ENCODE measurements around the gene PRKCE.
A peak's percentile ranks its signal among the peaks of the same experiment; 100 is the strongest.

The PRKCE gene

DNA sequence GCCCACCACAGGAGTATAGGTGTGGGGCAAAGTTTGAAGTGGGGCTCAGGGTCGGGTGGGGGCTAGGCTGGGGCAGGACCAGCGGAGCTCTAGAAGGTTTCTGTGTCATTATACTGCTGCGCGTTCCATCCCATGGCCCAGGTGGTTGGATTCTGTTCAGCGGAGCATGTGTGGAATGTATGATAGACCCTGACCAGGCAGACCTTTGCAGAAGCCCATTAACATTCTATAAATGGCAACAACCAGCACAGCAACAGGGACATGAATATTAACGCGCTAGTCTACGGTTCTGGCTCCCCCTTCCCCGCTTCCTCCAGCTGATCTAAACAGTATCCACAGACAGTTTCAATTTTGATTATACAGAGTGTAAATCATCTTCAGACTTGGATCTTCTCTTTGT lies 4.1 kb upstream of the PRKCE start:
- TF ChIP-seq, protein P1, sequence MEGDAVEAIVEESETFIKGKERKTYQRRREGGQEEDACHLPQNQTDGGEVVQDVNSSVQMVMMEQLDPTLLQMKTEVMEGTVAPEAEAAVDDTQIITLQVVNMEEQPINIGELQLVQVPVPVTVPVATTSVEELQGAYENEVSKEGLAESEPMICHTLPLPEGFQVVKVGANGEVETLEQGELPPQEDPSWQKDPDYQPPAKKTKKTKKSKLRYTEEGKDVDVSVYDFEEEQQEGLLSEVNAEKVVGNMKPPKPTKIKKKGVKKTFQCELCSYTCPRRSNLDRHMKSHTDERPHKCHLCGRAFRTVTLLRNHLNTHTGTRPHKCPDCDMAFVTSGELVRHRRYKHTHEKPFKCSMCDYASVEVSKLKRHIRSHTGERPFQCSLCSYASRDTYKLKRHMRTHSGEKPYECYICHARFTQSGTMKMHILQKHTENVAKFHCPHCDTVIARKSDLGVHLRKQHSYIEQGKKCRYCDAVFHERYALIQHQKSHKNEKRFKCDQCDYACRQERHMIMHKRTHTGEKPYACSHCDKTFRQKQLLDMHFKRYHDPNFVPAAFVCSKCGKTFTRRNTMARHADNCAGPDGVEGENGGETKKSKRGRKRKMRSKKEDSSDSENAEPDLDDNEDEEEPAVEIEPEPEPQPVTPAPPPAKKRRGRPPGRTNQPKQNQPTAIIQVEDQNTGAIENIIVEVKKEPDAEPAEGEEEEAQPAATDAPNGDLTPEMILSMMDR (IDR thresholded peaks at IDR 0.05; ENCODE audit: extremely low read depth, missing control alignments) = no peak
- no peak for DNase-seq (ENCODE audit: low spot score)

DNA sequence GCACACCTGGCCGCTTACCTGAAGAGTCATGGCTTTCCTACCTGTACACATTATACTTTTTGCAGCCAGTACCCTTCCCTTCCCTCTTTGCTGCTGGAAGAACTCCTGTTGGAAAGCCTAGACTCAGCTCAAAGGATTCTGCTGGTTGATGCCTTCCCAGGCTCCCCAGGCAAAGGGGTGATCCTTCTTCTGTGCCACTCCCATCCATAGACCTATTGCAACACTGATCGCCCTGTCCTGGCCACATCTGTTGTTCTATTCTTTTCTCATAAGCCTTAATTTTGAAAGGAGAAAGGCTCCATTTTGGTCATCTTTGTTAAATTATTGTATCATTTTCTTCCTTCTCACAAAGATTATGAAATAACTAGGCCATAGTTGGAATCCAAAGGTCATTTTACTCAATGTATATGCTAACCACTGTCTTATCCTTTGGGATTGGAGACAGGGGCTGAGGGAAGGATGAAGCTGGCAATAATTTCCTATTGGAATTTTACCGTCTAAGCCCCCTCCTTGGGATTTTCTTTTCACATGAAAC lies 3.4 kb upstream of the PRKCE start:
- TF ChIP-seq, protein P1 (IDR thresholded peaks at IDR 0.05; ENCODE audit: extremely low read depth, missing control alignments) = no peak
- no peak for DNase-seq (ENCODE audit: low spot score)

DNA sequence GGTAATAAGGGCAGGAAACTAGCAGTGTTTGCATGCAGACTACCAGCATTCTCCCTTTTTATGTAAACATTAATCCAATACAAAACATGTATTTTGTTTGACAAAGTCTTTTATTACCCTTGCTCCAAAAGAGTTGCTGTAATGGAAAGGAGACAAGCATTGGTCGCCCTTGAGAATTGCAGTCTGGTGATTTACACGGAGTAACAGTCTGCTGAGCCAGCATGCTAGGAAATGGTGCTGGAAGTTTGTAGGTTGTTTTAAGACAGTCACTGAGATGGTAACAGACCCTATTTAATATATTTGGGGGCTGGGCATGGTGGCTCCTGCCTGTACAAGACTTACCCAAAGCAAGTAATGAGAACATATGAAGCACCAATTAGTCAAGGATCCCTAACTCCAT lies 2.8 kb upstream of the PRKCE start:
- TF ChIP-seq, protein P1 (IDR thresholded peaks at IDR 0.05; ENCODE audit: extremely low read depth, missing control alignments) = no peak
- DNase-seq (ENCODE audit: low spot score) = no peak

DNA sequence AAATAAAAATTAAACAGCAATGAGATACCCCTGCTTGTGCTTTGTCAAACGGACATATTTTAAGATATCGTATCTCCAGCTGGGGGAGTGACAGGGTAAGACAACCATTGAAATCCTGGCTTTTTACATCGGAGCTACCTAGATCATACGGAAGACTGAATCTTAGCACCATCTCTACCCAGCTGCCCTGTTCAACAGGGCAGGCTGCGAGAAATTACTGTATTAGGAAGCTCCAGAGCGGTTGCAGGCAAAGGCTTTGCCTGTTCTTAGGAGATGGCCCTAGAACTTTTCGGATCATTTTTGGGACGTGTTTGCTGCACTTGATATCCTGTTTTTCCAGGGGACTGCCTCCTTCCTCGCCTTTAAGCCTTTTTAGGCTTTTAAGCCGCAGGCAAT lies 2.0 kb upstream of the PRKCE start:
- peak; percentile 35 for DNase-seq (ENCODE audit: low spot score)
- TF ChIP-seq, protein P1 (IDR thresholded peaks at IDR 0.05; ENCODE audit: extremely low read depth, missing control alignments) = no peak

DNA sequence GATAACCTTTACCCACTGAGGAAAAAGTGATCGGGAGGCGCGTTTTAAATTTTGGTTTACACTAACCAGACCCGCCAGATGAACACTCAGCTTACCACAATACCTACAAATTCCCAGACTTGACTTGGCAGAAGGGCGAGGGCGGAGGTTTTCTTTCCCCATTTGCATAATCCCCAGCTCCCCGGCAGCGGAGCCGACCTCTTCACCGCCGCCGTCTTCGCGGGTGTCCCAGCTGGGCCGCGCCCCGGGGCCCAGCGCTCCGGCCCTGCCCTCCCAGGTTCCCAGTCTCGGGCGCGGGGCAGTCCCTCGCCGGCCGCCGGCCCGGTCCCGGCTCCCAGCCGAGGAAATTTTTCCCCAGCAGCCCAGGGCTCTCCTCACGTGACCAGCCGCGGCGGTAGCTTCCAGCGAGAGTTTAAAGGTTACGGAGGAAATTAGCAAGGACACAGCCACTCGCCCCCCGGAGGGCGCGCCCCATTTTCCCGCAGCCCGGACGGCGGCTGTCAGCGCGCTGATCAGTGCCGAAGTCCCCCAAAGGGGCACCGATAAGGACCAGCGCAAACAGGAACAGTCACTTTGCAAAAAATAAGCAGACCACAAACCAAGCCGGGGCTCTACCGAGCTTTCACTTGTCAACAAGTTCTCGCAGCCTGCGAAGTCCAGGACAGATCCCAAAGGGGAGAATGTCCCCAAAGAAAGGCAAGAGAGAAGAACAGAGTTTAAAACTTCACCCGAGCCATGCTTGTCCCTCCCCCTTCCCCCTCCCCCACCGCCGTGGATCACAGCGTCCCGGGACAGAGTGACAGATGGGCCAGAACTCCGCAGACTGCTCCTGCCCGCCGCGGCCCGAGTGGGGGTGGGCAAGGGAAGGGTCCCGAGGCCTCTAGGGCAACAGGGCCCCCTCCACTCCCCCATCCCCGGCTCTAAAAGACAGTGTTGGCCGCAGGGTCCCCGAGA lies 1.3 kb upstream of the PRKCE start:
- DNase-seq (ENCODE audit: low spot score) = peak; percentile 74

DNA sequence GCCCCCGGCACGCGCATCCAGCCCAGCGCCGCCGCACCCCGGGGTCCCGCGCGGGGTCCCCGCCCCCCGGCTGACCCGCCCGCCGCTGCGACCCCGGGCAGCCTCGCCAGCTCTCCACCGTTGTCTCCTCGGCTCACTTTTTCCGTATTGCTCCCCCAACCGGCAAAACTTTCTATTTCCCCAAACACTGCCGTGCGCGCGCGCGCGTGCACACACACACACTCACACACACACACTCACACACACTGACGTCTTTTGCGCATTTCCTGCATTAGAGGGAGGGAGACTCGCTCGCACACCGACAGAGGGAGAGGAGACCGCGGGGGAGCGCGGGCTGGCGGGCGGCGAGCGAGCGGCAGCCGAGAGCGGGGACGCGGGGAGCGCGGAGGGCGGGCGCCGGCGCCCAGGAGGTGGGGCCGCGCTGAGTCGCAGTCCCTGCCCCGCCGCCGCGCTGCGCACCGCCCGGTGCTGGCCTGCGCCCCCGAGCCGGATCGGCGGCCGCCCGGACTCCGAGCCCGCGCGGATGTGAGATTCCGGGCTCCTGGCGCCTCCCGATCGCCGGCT lies 542 bp upstream of the PRKCE start:
- TF ChIP-seq, protein P1 (IDR thresholded peaks at IDR 0.05; ENCODE audit: extremely low read depth, missing control alignments) = peak; percentile 56
- DNase-seq (ENCODE audit: low spot score) = peak; percentile 97

More for the DNA sequence above, 1.3 kb upstream of the PRKCE start:
- TF ChIP-seq, protein P1 (IDR thresholded peaks at IDR 0.05; ENCODE audit: extremely low read depth, missing control alignments) = no peak

All from GM20000 (cell line).